Measurements from ENCODE around the gene MGAT3.

MGAT3 gene

DNA sequence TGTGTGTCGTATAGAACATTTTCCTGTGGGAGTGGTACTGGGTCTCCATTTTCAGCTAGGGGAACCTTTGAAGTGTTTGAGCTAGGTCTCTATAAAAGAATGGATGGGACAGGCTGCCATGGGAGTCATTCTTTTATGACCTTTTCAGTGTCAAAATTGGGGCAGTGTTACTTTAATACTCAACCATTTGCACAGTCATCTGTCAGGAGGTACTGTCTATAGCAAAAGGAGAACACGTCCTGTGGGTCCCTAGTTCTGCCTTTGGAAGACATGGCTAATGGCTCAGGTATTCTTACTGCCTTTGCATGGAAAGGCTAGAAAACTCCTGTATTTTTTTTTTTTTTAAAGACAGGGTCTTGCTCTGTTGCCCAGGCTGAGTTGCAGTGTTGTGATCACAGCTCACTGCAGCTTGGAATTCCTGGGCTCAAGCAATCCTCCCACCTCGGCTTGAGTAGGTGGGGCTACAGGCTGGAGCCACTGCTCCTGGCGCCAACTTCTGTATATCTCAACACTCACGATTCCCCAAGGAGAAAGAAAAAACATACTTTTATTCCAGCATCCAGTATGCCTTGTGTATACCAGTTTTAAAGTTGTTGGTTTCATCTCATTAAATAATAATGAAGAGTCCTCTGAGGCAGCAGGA is 61.5 kb downstream of the MGAT3 start:
- H3K36me3 ChIP-seq (ENCODE audit: insufficient read depth, low read length) = peaks cover 59% of the 10 kb centered on the region
- H3F3A ChIP-seq (ENCODE audit: low read depth) = peaks cover under 1% of the 10 kb centered on the region
- H3K4me3 ChIP-seq (ENCODE audit: low read length, poor library complexity, severe bottlenecking) = peak overlapping the region; percentile 99
- no peak for TF ChIP-seq EZH2phosphoT487 (IDR thresholded peaks at IDR 0.05; ENCODE audit: borderline replicate concordance)
- TF ChIP-seq, protein P1, sequence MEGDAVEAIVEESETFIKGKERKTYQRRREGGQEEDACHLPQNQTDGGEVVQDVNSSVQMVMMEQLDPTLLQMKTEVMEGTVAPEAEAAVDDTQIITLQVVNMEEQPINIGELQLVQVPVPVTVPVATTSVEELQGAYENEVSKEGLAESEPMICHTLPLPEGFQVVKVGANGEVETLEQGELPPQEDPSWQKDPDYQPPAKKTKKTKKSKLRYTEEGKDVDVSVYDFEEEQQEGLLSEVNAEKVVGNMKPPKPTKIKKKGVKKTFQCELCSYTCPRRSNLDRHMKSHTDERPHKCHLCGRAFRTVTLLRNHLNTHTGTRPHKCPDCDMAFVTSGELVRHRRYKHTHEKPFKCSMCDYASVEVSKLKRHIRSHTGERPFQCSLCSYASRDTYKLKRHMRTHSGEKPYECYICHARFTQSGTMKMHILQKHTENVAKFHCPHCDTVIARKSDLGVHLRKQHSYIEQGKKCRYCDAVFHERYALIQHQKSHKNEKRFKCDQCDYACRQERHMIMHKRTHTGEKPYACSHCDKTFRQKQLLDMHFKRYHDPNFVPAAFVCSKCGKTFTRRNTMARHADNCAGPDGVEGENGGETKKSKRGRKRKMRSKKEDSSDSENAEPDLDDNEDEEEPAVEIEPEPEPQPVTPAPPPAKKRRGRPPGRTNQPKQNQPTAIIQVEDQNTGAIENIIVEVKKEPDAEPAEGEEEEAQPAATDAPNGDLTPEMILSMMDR (conservative IDR thresholded peaks at IDR 0.05; ENCODE audit: low read length) = no peak
- no peaks in the 10 kb centered on the region for H3K9me2 ChIP-seq (replicated peaks; ENCODE audit: low read depth, low read length)
- peak overlapping the region; percentile 94 for H3K4me2 ChIP-seq (ENCODE audit: low read depth, low read length, poor library complexity, severe bottlenecking)
- peak overlapping the region; percentile 100 for H3K9ac ChIP-seq (ENCODE audit: low read depth, low read length, poor library complexity, severe bottlenecking)
- H3K9me3 ChIP-seq (ENCODE audit: insufficient read depth, low read depth, low read length) = no peaks in the 10 kb centered on the region
- peaks cover 22% of the 10 kb centered on the region for H3K4me1 ChIP-seq (ENCODE audit: insufficient read depth, low read length, poor library complexity, severe bottlenecking)
- peaks cover 13% of the 10 kb centered on the region for H3K27me3 ChIP-seq (ENCODE audit: insufficient read depth, low read length, poor library complexity, severe bottlenecking)
- H2AFZ ChIP-seq (ENCODE audit: low read length) = no peak overlapping the region
- peaks cover 62% of the 10 kb centered on the region for H3K79me2 ChIP-seq (ENCODE audit: insufficient read depth, low read length)
- peaks cover 37% of the 10 kb centered on the region for H4K20me1 ChIP-seq (ENCODE audit: insufficient read depth, low read length, poor library complexity, severe bottlenecking)

DNA sequence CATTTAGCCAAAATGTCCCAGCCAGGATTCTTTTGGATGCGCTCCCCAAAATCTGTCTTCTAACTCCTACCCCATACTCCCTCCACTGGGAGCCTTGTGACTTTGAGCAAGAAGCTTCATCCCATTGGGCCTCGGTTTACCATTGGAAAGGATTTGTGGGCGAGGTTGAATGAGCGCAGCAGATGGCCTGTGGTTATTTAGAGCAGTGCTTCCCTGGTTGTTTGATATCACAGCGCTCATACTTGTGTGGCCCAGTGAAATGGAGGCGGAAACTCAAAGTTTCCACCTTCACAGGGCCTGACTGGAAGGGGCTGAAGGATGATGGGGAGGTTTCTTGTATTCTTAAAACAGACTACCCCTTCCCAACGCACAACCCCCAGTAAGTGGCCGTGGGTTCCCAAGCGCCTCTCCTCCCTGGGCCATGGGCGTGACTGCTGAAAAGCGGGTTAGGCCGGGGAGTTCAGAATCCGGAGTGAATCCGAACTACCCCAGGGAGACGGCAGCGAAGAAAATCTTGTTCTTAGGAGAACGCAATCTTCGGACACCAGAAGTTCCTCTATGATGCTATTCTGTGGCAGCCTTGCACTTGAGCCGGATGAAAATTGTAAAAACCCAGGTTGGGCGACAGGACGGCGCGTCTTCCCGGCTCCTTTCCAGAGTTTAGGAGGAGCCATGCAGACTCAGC is 62.3 kb downstream of the MGAT3 start:
- Histone ChIP-seq H3K79me2 (ENCODE audit: insufficient read depth, low read length) (peaks cover 70% of the 10 kb centered on the region), H3K9ac (ENCODE audit: low read depth, low read length, poor library complexity, severe bottlenecking) (peak overlapping the region; percentile 100), H3K27me3 (ENCODE audit: insufficient read depth, low read length, poor library complexity, severe bottlenecking) (peaks cover 13% of the 10 kb centered on the region), H3K36me3 (ENCODE audit: insufficient read depth, low read length) (peaks cover 57% of the 10 kb centered on the region), H3K9me3 (ENCODE audit: insufficient read depth, low read depth, low read length) (no peaks in the 10 kb centered on the region), H2AFZ (ENCODE audit: low read length) (peak overlapping the region; percentile 84; the same call in 1 of the 2 replicates), H3K4me2 (ENCODE audit: low read depth, low read length, poor library complexity, severe bottlenecking) (peak overlapping the region; percentile 94), H3F3A (ENCODE audit: low read depth) (peaks cover 3% of the 10 kb centered on the region), H3K4me1 (ENCODE audit: insufficient read depth, low read length, poor library complexity, severe bottlenecking) (peaks cover 25% of the 10 kb centered on the region), H4K20me1 (ENCODE audit: insufficient read depth, low read length, poor library complexity, severe bottlenecking) (peaks cover 45% of the 10 kb centered on the region), H3K4me3 (ENCODE audit: low read length, poor library complexity, severe bottlenecking) (peak overlapping the region; percentile 99), H3K9me2 (replicated peaks; ENCODE audit: low read depth, low read length) (no peaks in the 10 kb centered on the region)
- TF ChIP-seq EZH2phosphoT487 (IDR thresholded peaks at IDR 0.05; ENCODE audit: borderline replicate concordance) = no peak
- TF ChIP-seq, protein P1 (conservative IDR thresholded peaks at IDR 0.05; ENCODE audit: low read length) = no peak

DNA sequence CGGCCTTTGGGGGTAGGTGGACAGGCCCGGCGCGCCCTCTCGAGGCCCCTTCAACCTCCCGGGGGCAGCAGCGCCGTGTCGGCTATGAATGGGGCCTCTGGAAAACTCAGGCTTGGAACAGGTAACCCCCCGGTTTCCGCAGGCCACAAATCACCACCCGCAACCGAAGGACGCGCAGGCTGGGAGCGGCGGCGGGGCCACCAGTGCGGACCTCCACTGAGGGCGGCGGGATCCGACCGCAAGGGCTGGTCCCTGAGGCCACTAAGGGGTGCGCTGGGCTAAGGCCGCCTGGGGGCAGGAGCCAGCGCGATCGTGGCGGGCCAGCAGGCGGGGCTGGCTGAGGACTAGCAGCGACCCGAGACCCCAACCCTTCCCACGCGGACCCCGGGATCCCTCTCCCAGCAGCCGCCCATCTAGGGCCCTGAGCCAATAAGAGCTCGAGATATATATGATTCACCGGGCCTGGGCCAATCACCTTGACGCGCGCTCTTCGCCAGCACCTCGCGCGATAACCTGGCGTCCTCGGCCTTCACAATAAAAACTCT is 62.9 kb downstream of the MGAT3 start:
- H3K4me1 ChIP-seq (ENCODE audit: insufficient read depth, low read length, poor library complexity, severe bottlenecking) = peaks cover 27% of the 10 kb centered on the region
- TF ChIP-seq EZH2phosphoT487 (IDR thresholded peaks at IDR 0.05; ENCODE audit: borderline replicate concordance) = no peak
- TF ChIP-seq, protein P1 (conservative IDR thresholded peaks at IDR 0.05; ENCODE audit: low read length) = peak; percentile 54
- peaks cover 13% of the 10 kb centered on the region for H3K27me3 ChIP-seq (ENCODE audit: insufficient read depth, low read length, poor library complexity, severe bottlenecking)
- peaks cover 73% of the 10 kb centered on the region for H3K79me2 ChIP-seq (ENCODE audit: insufficient read depth, low read length)
- peak overlapping the region; percentile 99 for H3K4me3 ChIP-seq (ENCODE audit: low read length, poor library complexity, severe bottlenecking)
- H2AFZ ChIP-seq (ENCODE audit: low read length) = peak overlapping the region; percentile 99
- no peaks in the 10 kb centered on the region for H3K9me2 ChIP-seq (replicated peaks; ENCODE audit: low read depth, low read length)
- H3K36me3 ChIP-seq (ENCODE audit: insufficient read depth, low read length) = peaks cover 57% of the 10 kb centered on the region
- peak overlapping the region; percentile 100 for H3K9ac ChIP-seq (ENCODE audit: low read depth, low read length, poor library complexity, severe bottlenecking)
- H3F3A ChIP-seq (ENCODE audit: low read depth) = peaks cover 6% of the 10 kb centered on the region
- peak overlapping the region; percentile 94 for H3K4me2 ChIP-seq (ENCODE audit: low read depth, low read length, poor library complexity, severe bottlenecking)
- peaks cover 48% of the 10 kb centered on the region for H4K20me1 ChIP-seq (ENCODE audit: insufficient read depth, low read length, poor library complexity, severe bottlenecking)
- no peaks in the 10 kb centered on the region for H3K9me3 ChIP-seq (ENCODE audit: insufficient read depth, low read depth, low read length)
